ENCODE results near the gene AK9.

DNA sequence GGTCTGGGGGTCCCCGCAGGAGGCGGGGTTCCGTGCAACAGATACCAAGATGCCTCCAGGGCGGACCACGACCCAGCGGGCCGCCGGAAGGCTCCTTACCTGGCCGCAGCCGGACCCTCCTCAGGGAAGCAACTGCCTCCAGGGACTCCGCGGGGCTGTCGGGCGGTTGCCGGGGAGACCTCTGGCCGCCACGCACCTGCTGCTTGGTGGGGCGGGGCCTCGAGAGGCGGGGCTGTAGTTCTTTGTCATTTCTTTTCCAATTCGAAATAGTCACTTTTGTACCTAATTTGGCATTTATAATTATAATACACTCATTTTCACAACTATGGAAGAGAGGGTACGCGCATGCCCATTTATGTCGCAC, 647 bp downstream of the AK9 start:
- TF ChIP-seq POLR2A (IDR thresholded peaks at IDR 0.05; ENCODE audit: low read depth, low read length) (no peak), MXI1 (IDR thresholded peaks at IDR 0.05; ENCODE audit: borderline replicate concordance, low read depth, low read length) (no peak), RFX5 (IDR thresholded peaks at IDR 0.05; ENCODE audit: low read depth, low read length) (no peak), CEBPB (IDR thresholded peaks at IDR 0.05; ENCODE audit: low read depth, low read length) (no peak), MAZ (IDR thresholded peaks at IDR 0.05; ENCODE audit: borderline replicate concordance, low read depth, low read length) (no peak), MAFK (IDR thresholded peaks at IDR 0.05; ENCODE audit: low read depth, low read length) (no peak), BHLHE40 (IDR thresholded peaks at IDR 0.05; ENCODE audit: low read depth, low read length) (no peak), RAD21 (IDR thresholded peaks at IDR 0.05; ENCODE audit: low read length) (no peak), RCOR1 (IDR thresholded peaks at IDR 0.05; ENCODE audit: insufficient replicate concordance, low read length) (no peak), SMC3 (IDR thresholded peaks at IDR 0.05; ENCODE audit: low read depth, low read length) (no peak), NFE2L2 (IDR thresholded peaks at IDR 0.05; ENCODE audit: low read depth, low read length) (no peak)
- TF ChIP-seq, protein P1, sequence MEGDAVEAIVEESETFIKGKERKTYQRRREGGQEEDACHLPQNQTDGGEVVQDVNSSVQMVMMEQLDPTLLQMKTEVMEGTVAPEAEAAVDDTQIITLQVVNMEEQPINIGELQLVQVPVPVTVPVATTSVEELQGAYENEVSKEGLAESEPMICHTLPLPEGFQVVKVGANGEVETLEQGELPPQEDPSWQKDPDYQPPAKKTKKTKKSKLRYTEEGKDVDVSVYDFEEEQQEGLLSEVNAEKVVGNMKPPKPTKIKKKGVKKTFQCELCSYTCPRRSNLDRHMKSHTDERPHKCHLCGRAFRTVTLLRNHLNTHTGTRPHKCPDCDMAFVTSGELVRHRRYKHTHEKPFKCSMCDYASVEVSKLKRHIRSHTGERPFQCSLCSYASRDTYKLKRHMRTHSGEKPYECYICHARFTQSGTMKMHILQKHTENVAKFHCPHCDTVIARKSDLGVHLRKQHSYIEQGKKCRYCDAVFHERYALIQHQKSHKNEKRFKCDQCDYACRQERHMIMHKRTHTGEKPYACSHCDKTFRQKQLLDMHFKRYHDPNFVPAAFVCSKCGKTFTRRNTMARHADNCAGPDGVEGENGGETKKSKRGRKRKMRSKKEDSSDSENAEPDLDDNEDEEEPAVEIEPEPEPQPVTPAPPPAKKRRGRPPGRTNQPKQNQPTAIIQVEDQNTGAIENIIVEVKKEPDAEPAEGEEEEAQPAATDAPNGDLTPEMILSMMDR (conservative IDR thresholded peaks at IDR 0.05; ENCODE audit: low read depth, low read length), result no peak
- TF ChIP-seq, protein P2, sequence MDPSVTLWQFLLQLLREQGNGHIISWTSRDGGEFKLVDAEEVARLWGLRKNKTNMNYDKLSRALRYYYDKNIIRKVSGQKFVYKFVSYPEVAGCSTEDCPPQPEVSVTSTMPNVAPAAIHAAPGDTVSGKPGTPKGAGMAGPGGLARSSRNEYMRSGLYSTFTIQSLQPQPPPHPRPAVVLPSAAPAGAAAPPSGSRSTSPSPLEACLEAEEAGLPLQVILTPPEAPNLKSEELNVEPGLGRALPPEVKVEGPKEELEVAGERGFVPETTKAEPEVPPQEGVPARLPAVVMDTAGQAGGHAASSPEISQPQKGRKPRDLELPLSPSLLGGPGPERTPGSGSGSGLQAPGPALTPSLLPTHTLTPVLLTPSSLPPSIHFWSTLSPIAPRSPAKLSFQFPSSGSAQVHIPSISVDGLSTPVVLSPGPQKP (IDR thresholded peaks at IDR 0.05; ENCODE audit: borderline replicate concordance, low read depth, low read length), result no peak
- TF ChIP-seq, protein P3, sequence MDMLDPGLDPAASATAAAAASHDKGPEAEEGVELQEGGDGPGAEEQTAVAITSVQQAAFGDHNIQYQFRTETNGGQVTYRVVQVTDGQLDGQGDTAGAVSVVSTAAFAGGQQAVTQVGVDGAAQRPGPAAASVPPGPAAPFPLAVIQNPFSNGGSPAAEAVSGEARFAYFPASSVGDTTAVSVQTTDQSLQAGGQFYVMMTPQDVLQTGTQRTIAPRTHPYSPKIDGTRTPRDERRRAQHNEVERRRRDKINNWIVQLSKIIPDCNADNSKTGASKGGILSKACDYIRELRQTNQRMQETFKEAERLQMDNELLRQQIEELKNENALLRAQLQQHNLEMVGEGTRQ (IDR thresholded peaks at IDR 0.05; ENCODE audit: low read depth, low read length), result no peak
